ENCODE results near the gene VAC14.

DNA sequence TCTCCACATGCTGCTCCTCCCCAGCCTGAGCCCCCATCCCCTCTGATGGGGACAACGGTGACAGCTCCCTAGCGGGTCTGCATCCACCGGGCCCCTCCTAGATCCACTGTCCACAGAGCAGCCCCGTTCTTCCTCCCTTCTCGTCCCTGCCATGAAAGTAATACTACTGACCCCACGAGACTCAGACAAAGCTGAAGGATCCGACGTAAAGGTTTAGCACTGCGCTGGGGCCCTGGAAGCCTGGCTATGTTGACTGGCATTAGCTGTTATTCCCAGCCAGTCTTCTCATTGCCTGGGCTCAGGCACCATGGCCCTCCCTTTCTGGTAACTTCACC, 30.7 kb downstream of the VAC14 start:
- TF ChIP-seq POLR2AphosphoS5 (IDR thresholded peaks at IDR 0.05; ENCODE audit: low read depth, low read length) (no peak), POLR2A (IDR thresholded peaks at IDR 0.05; ENCODE audit: low read depth, low read length) (no peak), TAF1 (IDR thresholded peaks at IDR 0.05; ENCODE audit: borderline replicate concordance, low read depth, low read length) (no peak)
